DND-41 (cell line): ENCODE data around the gene ARHGAP22.

Experiments used
- EZH2 ChIP-seq: IDR thresholded peaks from 3 replicates; pipeline ENCODE4 v1.6.1; 2012; ENCODE audit warnings: borderline replicate concordance, low read depth, mild to moderate bottlenecking, moderate library complexity, low read length, inconsistent platforms; ENCODE audit not compliant: severe bottlenecking
- TF ChIP-seq, protein P1 (sequence below): IDR thresholded peaks from 2 replicates; pipeline ENCODE4 v1.5.1; 2012; ENCODE audit warnings: borderline replicate concordance, low read length, moderate library complexity, mild to moderate bottlenecking; ENCODE audit not compliant: poor library complexity, severe bottlenecking; ENCODE audit errors: extremely low read depth

DNA sequence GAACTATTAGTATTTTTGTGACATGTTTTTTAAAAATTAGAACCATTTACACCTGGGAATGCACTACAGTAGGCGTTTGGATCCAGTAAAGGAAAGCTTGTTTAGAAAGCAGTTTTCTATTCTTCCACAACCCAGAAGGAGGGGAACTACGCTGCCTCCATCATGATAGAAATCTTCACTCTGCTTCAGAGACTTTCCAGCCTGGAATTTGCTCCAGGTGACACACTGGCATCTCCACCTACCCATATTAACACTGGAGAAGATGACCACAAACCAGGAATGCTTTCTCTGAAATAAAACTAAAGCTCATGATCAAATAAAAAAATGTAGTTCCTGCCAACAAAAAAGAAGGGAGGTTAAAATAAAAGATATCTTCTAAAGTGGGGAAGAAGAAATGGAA is 66.3 kb downstream of the ARHGAP22 start:
- TF ChIP-seq, protein P1, sequence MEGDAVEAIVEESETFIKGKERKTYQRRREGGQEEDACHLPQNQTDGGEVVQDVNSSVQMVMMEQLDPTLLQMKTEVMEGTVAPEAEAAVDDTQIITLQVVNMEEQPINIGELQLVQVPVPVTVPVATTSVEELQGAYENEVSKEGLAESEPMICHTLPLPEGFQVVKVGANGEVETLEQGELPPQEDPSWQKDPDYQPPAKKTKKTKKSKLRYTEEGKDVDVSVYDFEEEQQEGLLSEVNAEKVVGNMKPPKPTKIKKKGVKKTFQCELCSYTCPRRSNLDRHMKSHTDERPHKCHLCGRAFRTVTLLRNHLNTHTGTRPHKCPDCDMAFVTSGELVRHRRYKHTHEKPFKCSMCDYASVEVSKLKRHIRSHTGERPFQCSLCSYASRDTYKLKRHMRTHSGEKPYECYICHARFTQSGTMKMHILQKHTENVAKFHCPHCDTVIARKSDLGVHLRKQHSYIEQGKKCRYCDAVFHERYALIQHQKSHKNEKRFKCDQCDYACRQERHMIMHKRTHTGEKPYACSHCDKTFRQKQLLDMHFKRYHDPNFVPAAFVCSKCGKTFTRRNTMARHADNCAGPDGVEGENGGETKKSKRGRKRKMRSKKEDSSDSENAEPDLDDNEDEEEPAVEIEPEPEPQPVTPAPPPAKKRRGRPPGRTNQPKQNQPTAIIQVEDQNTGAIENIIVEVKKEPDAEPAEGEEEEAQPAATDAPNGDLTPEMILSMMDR = no peak
- no peak for TF ChIP-seq EZH2
